GM18873 (cell line): ENCODE results near the gene LAPTM5.

ENCODE experiments used
- ATAC-seq: cut with Tn5 transposase; IDR thresholded peaks from one replicate; pipeline ENCODE4 v1.9.1; 2021; ENCODE audit warnings: mild to moderate bottlenecking, moderate library complexity, moderate number of reproducible peaks; ENCODE audit not compliant: unreplicated experiment, low FRiP score

LAPTM5 gene

DNA sequence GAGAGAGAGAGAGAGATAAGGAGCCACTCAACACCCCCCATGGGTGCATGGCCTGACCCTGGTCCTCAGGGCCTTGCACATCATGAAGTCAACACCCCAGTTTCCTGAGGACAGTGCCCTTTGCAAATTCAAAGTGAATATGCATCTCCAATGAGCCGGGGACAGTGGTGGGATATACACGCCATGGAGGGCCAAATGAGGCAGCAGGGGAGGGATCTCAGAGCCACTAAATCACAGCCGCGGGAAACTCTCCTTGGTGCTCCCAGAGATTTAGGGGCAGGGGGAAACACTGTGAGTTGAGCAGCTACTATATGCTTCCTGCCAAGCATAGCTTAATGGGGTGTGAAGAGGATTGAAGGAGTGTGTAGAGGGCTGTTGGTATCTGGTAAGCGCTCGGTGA is 69.7 kb downstream of the LAPTM5 start:
- no peak for ATAC-seq

- ATAC-seq: no peak
Measured at GRCh38 chr1:30686236-30686935, 71.2 kb downstream of the LAPTM5 start.

DNA sequence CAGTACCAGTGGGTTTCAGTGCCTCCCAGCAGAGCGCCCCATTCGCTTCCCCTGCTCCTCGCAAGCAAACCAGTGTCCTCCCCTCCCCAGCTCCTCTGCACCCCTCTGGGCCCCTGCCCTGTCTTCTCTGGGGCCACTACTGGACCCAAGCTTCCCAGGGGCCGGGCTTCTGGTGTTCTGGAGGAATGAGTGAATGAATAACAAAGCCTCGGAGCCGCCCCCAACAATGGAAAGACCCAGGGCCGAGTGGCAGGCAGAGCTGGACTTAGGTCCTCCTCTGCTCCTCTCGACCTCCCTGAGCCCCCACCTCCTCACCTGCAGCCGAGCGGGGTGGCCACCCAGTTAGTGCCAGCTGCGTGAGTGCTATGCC is 71.8 kb downstream of the LAPTM5 start:
- ATAC-seq: no peak

- no peak for ATAC-seq
Measured at GRCh38 chr1:30684881-30685795, 72.4 kb downstream of the LAPTM5 start.

DNA sequence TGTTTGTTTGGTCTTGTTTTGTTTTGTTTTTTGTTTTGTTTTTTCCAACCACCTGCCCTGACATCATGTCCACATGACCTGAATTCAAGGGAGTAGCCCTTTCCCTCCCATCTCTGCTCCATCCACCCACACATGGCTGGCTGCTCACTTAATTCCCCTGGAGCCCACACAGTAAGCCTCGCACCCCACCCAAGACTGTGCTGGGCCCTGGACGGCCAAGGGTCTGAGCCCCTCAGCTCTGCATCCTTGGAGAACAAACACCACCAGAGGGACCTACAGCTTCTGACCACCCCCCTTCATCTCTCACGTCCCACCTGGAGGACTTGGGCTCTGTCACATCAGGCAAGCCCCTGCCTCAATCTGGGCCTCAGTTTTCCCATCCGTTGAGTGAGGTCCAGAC is 73.3 kb downstream of the LAPTM5 start:
- ATAC-seq: no peak

- ATAC-seq: no peak
Measured at GRCh38 chr1:30683699-30684098, 73.9 kb downstream of the LAPTM5 start.
